IMR-90 (cell line): ENCODE measurements around the gene MIER2. TPM values are rescaled to one million over a fixed set of nuclear protein-coding genes. Genes with fewer than 3 reads are reported as not detected.

Experiments used
- ATAC-seq: fragments of 200-7000 bp; cut with Tn5 transposase; 2 replicates; pipeline ENCODE4 v1.9.1; 2020; ENCODE audit warnings: low read depth, mild to moderate bottlenecking, moderate library complexity
- BruUV-seq: library from RNA; stranded (reverse); fragments of 400-500 nt; replicated peaks from 2 replicates; lab custom pipeline; 2021; lab: Mats Ljungman, UMichigan
- CTCF ChIA-PET: fragments of 300-600 bp; formaldehyde crosslinking; extraction: SDS; loops from one replicate; lab custom pipeline; 2021; ENCODE audit warnings: antibody characterized with exemption; lab: Yijun Ruan, JAX
- POLR2A ChIA-PET: fragments of 300-600 bp; sonication (Branson Sonifier 250); formaldehyde crosslinking; loops from one replicate; lab custom pipeline; 2022; ENCODE audit warnings: antibody characterized with exemption; ENCODE audit not compliant: unreplicated experiment; lab: Charles Lee
- DNase-seq: peaks from one replicate; pipeline ENCODE4 v3.0.0; 2013
- H2AFZ ChIP-seq: replicated peaks from 2 replicates; pipeline ENCODE3; 2013; ENCODE audit warnings: low read length, mild to moderate bottlenecking; ENCODE audit not compliant: poor library complexity
- H2AK5ac ChIP-seq: 2 replicates; pipeline ENCODE4 v1.6.1; 2013; ENCODE audit warnings: low read depth, low read length, inconsistent platforms
- H2AK9ac ChIP-seq: replicated peaks from 2 replicates; pipeline ENCODE3; 2013; ENCODE audit warnings: mild to moderate bottlenecking, low read depth, low read length, moderate library complexity; ENCODE audit not compliant: poor library complexity
- H2BK120ac ChIP-seq: 2 replicates; pipeline ENCODE4 v1.6.1; 2013; ENCODE audit warnings: low read depth, low read length, inconsistent platforms
- H2BK15ac ChIP-seq: 3 replicates; pipeline ENCODE4 v1.6.1; 2013; ENCODE audit warnings: low read depth, low read length, inconsistent platforms
- H2BK20ac ChIP-seq: 2 replicates; pipeline ENCODE4 v1.6.1; 2013; ENCODE audit warnings: low read depth, mild to moderate bottlenecking, inconsistent platforms, low read length, moderate library complexity
- H2BK5ac ChIP-seq: 2 replicates; pipeline ENCODE4 v1.6.1; 2013; ENCODE audit warnings: mild to moderate bottlenecking, low read depth, low read length, inconsistent platforms; ENCODE audit not compliant: poor library complexity, severe bottlenecking
- H3K14ac ChIP-seq: replicated peaks from 2 replicates; pipeline ENCODE4 v1.6.1; 2013; ENCODE audit warnings: low read depth, low read length, inconsistent platforms
- H3K18ac ChIP-seq: 2 replicates; pipeline ENCODE4 v1.6.1; 2013; ENCODE audit warnings: low read depth, low read length, control low read depth
- H3K23ac ChIP-seq: 2 replicates; pipeline ENCODE4 v1.6.1; 2013; ENCODE audit warnings: low read depth, low read length, inconsistent platforms
- H3K27ac ChIP-seq: 2 replicates; pipeline ENCODE4 v1.5.1; 2013; ENCODE audit warnings: mild to moderate bottlenecking, control low read depth, low read length; ENCODE audit not compliant: insufficient read depth
- H3K27me3 ChIP-seq: 2 replicates; pipeline ENCODE4 v1.6.1; 2013; ENCODE audit warnings: low read length; ENCODE audit not compliant: control insufficient read depth, insufficient read depth
- H3K36me3 ChIP-seq: 2 replicates; pipeline ENCODE4 v1.6.1; 2013; ENCODE audit warnings: low read length, mixed read lengths; ENCODE audit not compliant: control insufficient read depth, insufficient read depth
- H3K4ac ChIP-seq: 2 replicates; pipeline ENCODE4 v1.6.1; 2013; ENCODE audit warnings: low read depth, low read length, inconsistent platforms
- H3K4me1 ChIP-seq: 2 replicates; pipeline ENCODE4 v1.6.1; 2013; ENCODE audit warnings: low read length, mixed read lengths; ENCODE audit not compliant: control insufficient read depth, insufficient read depth
- H3K4me2 ChIP-seq: 2 replicates; pipeline ENCODE4 v1.6.1; 2013; ENCODE audit warnings: low read depth, mild to moderate bottlenecking, control low read depth, low read length, moderate library complexity
- H3K4me3 ChIP-seq: 2 replicates; pipeline ENCODE4 v1.5.1; 2013; ENCODE audit warnings: low read depth, mild to moderate bottlenecking, control low read depth, low read length, moderate library complexity; ENCODE audit not compliant: insufficient read depth
- H3K56ac ChIP-seq: 2 replicates; pipeline ENCODE4 v1.6.1; 2013; ENCODE audit warnings: low read length, inconsistent platforms; ENCODE audit not compliant: insufficient read depth; ENCODE audit errors: extremely low read depth
- H3K79me1 ChIP-seq, 2 experiments: 2 replicates each; pipeline ENCODE4 v1.6.1; 2013; ENCODE audit warnings: low read length in 2 of 2, inconsistent platforms in 1 of 2, low read depth in 1 of 2
- H3K9ac ChIP-seq: 2 replicates; pipeline ENCODE4 v1.6.1; 2013; ENCODE audit warnings: low read depth, low read length, control low read depth
- H3K9me1 ChIP-seq: 2 replicates; pipeline ENCODE4 v1.6.1; 2013; ENCODE audit warnings: low read length, inconsistent platforms; ENCODE audit not compliant: insufficient read depth
- H3K9me3 ChIP-seq: 2 replicates; pipeline ENCODE4 v1.6.1; 2013; ENCODE audit warnings: low read length; ENCODE audit not compliant: control insufficient read depth, insufficient read depth
- H4K20me1 ChIP-seq: 2 replicates; pipeline ENCODE4 v1.6.1; 2013; ENCODE audit warnings: low read length, inconsistent platforms; ENCODE audit not compliant: insufficient read depth
- H4K5ac ChIP-seq: 2 replicates; pipeline ENCODE4 v1.6.1; 2013; ENCODE audit warnings: mild to moderate bottlenecking, low read depth, low read length, control low read depth
- H4K8ac ChIP-seq, 2 experiments: 2 replicates each; pipeline ENCODE4 v1.6.1; 2013; ENCODE audit warnings: low read depth in 2 of 2, low read length in 2 of 2, control low read depth in 1 of 2, inconsistent platforms in 1 of 2
- H4K91ac ChIP-seq: 2 replicates; pipeline ENCODE4 v1.6.1; 2013; ENCODE audit warnings: low read depth, low read length, inconsistent platforms; ENCODE audit not compliant: insufficient read depth
- MXI1 ChIP-seq: IDR thresholded peaks from 2 replicates; pipeline ENCODE4 v1.6.1; 2012; ENCODE audit warnings: low read depth, mild to moderate bottlenecking, low read length, moderate library complexity, borderline replicate concordance
- WGBS, 2 experiments: methylation state at CpG; one replicate each; pipeline versions ENCODE4 v1.1.5 to v1.1.7; 2013; ENCODE audit warnings: missing lambda C conversion rate in 2 of 2; ENCODE audit not compliant: insufficient read length in 1 of 2; ENCODE audit errors: extremely low coverage in 2 of 2; 5-methylcytosine and 5-hydroxymethylcytosine counted together
- dilution Hi-C: fragments of 300-500 bp; cut with HindIII; formaldehyde crosslinking; loops from one replicate; pipeline ENCODE4 v1.14.3; 2018; ENCODE audit warnings: low sequenced_read_pairs; ENCODE audit not compliant: unreplicated experiment
- in situ Hi-C: fragments of 300-500 bp; cut with MboI; formaldehyde crosslinking; loops from 3 replicates; pipeline ENCODE4 v1.14.3; 2019; ENCODE audit warnings: low sequenced_read_pairs, inconsistent platforms, mixed read lengths
- intact Hi-C: fragments of 100-400 bp; cut with micrococcal nuclease; formaldehyde crosslinking; loops from 2 replicates; pipeline ENCODE4 v1.10.0; 2022
- polyA plus RNA-seq, 3 experiments: library from polyadenylated mRNA; depleted of rRNA; stranded (reverse); fragments of >200 nt; gene quantifications; 2 replicates each; pipeline ENCODE4 v1.2.3, GENCODE V29; 2012; ENCODE audit warnings: low replicate concordance in 1 of 3
- total RNA-seq: library from RNA; depleted of rRNA; stranded (reverse); fragments of >200 nt; gene quantifications from 2 replicates; pipeline ENCODE4 v1.2.3, GENCODE V29; 2012

Gene MIER2
- total and polyA plus RNA-seq, 2 of the 4 experiments (the other 2 are of a cell fraction) = 28.0 to 28.4 TPM

DNA sequence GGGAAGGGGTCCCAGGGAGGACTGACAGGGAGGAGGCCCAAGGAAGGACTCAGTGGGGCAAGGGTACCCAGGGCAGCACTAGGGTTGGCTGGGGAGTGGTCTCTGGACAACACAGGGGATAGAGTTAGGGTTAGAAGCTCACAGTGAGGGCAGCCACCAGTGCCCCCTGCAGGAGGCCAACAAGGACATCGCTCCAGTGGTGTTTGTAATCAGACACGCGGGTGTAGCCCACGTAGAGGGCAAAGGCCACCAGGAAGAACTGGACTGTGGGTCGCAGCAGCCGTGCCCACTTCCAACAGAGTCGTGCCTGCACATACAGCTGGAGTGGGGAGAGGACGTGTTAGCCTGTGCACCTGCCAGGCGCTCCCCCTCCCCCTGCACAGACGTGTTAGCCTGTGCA is 62.6 kb downstream of the MIER2 start:
- H2AK9ac ChIP-seq = no peak overlapping the region
- CTCF ChIA-PET = no interaction called here

More for the DNA sequence above, 62.6 kb downstream of the MIER2 start:
- in situ Hi-C loops = no loop called here
- H2BK15ac ChIP-seq = no peak overlapping the region
- H4K8ac ChIP-seq = no peak overlapping the region
- H2BK20ac ChIP-seq = no peak overlapping the region
- POLR2A ChIA-PET = no interaction called here
- no peak for DNase-seq
- WGBS, 2 experiments = no CpG with 5 or more reads among the region's 10 CpGs
- dilution Hi-C loops = no loop called here
- no peak overlapping the region for H2BK120ac ChIP-seq
- no peak overlapping the region for H3K4ac ChIP-seq
- H3K14ac ChIP-seq = no peak overlapping the region
- no peaks in the 10 kb centered on the region for H3K4me1 ChIP-seq
- H3K4me3 ChIP-seq = no peak overlapping the region
- H4K20me1 ChIP-seq = no peaks in the 10 kb centered on the region
- no peak overlapping the region for H4K5ac ChIP-seq
- no peak overlapping the region for H3K27ac ChIP-seq
- no peaks in the 10 kb centered on the region for H3K36me3 ChIP-seq
- no peaks in the 10 kb centered on the region for H3K9me3 ChIP-seq
- no peak overlapping the region for H4K91ac ChIP-seq
- no peak overlapping the region for H3K23ac ChIP-seq
- H2BK5ac ChIP-seq = no peak overlapping the region
- TF ChIP-seq MXI1 = no peak
- no peak overlapping the region for H3K18ac ChIP-seq
- intact Hi-C loops = no loop called here
- ATAC-seq = no peak
- BruUV-seq = no TSS peak
- H3K9me1 ChIP-seq = no peaks in the 10 kb centered on the region
- H3K4me2 ChIP-seq = no peak overlapping the region
- H3K27me3 ChIP-seq = peaks cover 6% of the 10 kb centered on the region
- no peak overlapping the region for H3K56ac ChIP-seq
- no peaks in the 10 kb centered on the region for H3K79me1 ChIP-seq
- H3K9ac ChIP-seq = no peak overlapping the region
- no peak overlapping the region for H2AK5ac ChIP-seq
- no peak overlapping the region for H2AFZ ChIP-seq
